GM21423 (cell line): ENCODE measurements around the gene CAGE1.
A peak's percentile ranks its signal among the peaks of the same experiment; 100 is the strongest.
"Not testable (repeated sequence)": the region's sequence is repeated elsewhere in the genome, so short reads cannot be mapped to it uniquely, and the experiment has no call there.

Experiments
- ATAC-seq: cut with Tn5 transposase; IDR thresholded peaks from one replicate; pipeline ENCODE4 v1.9.1; 2021; ENCODE audit warnings: mild to moderate bottlenecking, moderate library complexity; ENCODE audit not compliant: unreplicated experiment

The CAGE1 gene

DNA sequence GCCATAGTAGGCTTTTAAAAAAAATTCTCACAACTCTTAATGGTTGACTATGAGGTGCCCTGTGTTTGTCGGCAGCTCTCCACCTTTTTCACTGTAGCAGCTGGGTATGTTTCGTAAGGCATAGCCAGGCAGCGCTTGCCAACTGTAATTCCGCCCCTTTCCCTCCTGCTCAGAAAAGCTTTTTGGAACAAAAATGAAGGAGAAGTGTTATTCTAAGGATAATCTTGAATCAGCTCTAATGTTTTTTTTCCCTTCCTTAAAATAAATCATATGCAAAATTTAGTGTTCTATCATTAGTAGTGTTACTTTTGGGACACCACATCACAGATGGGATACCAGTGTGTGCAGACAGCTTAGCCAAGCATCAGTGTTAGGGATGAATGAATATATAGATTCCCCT is 21.3 kb upstream of the CAGE1 start:
- ATAC-seq, result no peak

GRCh38 chr6:7409740-7410139 is 20.2 kb upstream of the CAGE1 start:
- ATAC-seq, result no peak

DNA sequence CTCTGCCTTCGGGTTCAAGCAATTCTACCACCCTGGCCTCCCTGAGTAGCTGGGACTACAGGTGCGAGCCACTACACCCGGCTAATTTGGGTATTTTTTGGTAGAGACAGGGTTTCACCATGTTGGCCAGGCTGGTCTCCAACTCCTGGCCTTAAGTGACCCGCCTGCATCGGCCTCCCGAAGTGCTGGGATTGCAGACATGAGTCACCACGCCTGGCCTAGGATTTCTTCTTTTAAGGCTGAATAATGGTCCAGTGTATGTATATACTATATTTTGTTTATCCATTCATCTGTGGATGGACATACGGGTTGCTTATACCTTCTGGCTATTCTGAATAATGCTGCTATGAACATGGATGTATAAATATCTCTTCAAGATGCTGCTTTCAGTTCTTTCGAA is 17.2 kb upstream of the CAGE1 start:
- no peak for ATAC-seq

GRCh38 chr6:7404546-7404945 is 15.0 kb upstream of the CAGE1 start:
- ATAC-seq, result no peak

DNA sequence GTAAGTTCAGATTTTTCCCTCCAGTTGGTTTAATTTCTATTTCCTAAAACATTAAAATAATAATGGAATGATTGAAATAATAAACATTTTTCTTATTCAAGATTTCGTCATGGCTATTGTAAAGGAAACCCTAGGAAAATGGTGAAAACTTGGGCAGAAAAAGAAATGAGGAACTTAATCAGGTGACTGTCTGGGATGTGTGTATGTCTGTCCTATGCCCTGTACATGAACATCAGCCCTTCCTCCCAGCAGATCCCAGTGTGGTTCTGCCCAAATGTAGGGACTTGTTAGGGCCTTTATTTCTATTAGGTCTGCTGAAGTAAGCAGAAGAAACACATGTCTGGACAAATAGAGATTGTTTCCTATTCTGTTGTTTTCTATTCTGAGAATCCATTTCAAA is 13.2 kb upstream of the CAGE1 start:
- no peak for ATAC-seq

GRCh38 chr6:7401075-7401474 is 11.5 kb upstream of the CAGE1 start:
- ATAC-seq, result no peak

DNA sequence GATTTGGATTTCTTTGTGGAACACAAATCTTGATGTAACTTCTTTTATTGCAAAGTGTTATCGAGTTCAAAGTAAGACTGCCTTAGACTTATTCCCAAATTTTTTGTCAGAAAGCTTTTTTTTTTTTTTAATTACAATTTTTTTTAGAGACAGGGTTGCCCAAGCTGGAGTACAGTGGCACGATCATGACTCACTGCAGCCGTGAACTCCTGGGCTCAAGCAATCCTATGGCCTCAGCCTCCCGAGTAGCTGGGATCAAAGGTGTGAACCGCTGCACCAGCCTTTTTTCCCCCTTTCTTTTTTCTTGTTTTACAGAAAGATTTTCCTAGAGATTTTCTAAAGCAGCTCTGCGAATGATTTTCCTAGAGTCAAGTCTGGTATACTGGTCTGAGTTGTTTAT is 2.9 kb upstream of the CAGE1 start:
- ATAC-seq, result no peak

- ATAC-seq, result no peak
These were observed 1.6 kb upstream of the CAGE1 start for GRCh38 chr6:7391151-7391550.

GRCh38 chr6:7390226-7390878 is 810 bp upstream of the CAGE1 start:
- ATAC-seq, result peak; percentile 10

DNA sequence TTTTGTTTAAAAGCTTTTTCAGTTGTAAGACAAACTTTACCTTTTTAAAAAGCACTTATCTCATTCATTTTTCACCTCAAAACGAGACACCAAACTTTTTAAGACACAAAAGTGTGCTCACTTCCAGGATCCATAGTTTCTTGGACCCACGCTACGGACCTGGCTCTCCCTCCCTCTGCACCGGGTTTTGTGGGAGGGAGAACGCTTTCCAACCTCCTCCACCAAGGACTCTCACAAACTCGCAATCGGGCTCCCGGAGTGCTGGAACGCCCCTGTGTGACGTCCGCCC is 436 bp downstream of the CAGE1 start:
- no peak for ATAC-seq

- no peak for ATAC-seq
These were observed 8.4 kb downstream of the CAGE1 start for GRCh38 chr6:7381092-7381491.

DNA sequence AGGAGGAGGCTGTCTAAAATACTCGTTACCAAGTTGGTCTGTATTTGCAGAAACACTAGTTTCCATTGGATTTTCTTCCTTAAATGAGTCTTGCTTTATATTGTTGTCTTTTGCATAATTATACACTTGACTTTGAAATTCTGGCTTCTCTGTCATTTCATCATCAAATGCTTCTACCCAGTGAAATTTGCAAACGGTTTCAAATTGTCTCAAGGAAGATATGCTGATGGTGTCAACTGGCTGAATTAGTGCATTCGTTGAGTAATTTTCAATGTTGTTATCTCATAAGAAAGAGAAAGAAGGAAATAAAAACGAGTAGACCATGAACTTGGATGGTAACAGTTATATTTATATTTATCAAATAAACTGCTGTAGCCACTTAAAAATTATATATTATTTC is 10.8 kb downstream of the CAGE1 start:
- ATAC-seq, result no peak

DNA sequence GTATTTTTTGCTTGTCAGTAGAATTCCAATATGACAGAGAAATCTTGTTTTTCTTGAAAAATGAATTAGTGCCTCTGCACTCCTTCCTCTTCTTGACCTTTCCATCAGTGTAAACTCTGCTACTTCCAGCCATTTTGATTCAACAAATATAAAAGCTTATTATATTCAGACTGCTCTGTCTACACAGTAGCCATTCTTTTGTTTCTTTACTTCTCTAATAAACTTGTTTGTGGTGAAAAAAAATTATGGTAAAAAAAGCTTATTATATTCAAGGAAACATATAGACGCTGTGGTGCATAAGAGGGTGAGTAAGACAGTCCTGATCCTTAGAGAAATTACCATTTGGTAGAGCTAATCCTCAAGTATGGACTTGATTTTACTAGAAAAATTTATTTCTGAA is 11.6 kb downstream of the CAGE1 start:
- ATAC-seq, result no peak

DNA sequence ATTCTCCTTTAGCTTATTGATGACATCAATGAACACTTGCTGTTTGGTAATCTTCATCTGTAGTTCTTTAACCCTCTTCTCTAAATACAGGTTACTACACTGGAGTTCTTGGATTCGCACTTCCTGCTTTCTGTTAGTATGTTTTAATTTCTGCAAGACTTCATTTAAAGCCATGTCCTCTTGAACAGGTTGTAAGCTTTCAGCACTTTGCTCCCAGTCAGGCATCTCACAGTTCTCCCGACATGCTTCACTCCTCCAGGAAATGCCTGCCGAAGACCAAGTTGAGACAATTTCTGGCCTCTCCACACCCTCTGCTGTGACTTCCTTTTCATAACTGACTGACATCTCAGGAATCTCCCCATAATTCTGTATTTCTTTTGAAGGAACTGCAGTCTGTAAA is 15.8 kb downstream of the CAGE1 start:
- ATAC-seq, result no peak

DNA sequence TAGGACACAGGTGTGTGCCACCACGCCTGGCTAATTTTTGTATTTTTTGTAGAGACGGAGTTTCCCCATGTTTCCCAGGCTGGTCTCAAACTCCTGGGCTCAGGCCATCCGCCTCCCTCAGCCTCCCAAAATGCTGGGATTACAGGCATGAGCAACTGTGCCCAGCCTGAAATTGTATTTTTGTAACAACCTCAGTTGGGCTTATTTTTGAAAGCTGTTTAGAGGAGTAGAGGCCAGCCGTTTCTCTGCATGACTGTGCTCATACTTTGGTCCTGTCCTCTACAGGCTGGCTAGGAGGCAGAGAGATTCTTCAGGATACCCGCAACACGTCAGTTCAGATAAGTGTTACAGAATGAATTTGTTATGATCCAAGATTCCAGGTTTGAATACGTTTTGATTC is 22.1 kb downstream of the CAGE1 start:
- ATAC-seq, result no peak

- ATAC-seq, result not testable (repeated sequence)
These were observed 37.6 kb downstream of the CAGE1 start for GRCh38 chr6:7351916-7352315.

GRCh38 chr6:7350591-7350990 is 39.0 kb downstream of the CAGE1 start:
- not testable (repeated sequence) for ATAC-seq

DNA sequence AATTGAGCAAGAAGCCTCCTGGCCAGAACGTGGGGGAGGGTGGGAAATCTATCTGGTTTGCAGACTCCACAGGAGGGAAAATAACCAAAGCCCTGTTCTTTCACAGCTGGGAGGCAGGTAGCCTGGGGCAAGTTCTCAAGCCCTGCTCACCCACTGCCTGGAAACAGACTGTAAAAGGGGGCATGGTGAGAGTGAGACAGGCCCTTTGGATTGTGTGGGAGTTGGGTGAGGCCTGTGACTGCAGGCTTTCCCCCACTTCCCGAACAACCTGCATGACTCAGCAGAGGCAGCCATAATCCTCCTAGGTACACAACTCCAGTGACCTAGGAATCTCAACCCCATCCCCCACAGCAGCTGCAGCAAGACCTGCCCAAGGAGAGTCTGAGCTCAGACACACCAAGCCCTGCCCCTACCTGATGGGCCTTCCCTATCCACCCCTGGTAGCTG is 42.0 kb downstream of the CAGE1 start:
- not testable (repeated sequence) for ATAC-seq

- ATAC-seq, result not testable (repeated sequence)
These were observed 44.6 kb downstream of the CAGE1 start for GRCh38 chr6:7344773-7345450.

DNA sequence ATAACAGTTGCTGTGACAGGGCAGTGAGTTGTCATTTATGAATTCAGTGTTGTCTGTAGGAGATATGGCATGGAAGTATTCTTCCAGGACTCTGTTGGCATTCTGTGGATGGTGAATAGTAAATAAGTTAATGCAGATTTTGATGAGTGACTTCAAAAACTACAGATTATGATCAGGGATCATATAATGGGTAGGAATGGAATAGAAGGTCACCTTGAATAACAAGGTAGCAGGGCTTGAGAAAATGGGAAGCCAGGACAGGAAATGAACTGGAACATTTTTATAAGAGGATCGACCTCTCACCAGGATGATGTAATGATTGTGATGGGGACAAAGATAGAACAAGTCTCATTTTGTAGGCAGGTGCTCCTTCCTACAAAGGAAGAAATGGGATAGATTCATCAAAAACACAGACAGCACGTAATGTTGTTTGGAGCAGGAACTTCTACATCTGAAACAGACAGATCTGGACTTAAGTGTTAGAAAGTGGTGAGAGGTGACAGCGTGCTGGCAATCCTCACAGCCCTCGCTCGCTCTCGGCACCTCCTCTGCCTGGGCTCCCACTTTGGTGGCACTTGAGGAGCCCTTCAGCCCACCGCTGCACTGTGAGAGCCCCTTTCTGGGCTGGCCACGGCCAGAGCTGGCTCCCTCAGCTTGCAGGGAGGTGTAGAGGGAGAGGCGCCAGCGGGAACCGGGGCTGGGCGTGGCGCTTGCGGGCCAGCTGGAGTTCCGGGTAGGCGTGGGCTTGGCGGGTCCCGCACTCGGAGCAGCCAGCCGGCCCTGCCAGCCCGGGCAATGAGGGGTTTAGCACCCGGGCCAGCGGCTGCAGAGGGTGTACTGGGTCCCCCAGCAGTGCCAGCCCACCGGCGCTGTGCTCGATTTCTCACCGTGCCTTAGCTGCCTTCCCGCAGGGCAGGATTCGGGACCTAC is 45.7 kb downstream of the CAGE1 start:
- ATAC-seq, result no peak

DNA sequence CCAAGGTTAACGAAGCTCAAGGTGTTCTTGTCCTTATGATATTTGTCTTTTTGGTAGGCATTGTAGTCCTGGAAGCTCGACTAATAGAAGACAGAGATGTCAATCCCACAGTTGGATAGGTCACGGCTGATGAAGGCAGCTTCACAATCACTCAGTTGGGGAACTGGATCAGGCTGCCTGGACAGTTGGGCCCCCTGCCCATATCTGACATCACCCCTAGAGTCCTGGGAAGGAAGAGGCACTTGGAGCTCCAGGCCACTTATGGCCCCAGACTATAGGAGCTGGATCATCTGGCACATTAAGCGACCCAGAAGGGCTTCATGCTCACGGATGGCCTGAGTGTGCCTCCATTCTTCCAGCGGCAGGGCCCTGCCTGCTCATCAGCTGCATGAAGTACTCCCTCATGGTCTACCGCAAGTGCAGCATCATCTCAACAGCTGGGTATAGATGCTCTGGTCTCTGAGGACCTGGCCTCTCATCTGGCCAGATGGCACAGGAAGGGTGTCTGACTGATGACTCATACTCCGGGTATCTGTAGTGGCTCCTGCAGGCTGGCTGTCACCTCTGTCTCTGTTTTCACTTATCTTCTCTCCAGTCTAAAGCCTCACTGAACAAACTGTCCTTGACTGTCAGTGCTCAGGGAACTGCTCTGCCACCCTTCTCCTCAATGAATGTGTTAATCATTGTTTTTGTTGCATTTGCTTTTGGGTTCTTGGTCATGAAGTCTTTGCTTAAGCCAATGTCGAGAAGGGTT is 47.4 kb downstream of the CAGE1 start:
- ATAC-seq, result peak; percentile 68
